Measurements from ENCODE around the gene ADGRF4. TPM values are rescaled to one million over a fixed set of nuclear protein-coding genes. Genes with fewer than 3 reads are reported as not detected.

ADGRF4 gene
- total and polyA plus RNA-seq, 4 donors = 0.10 to 0.48 (median 0.22) TPM

GRCh38 chr6:47653706-47654105 is 44.7 kb upstream of the ADGRF4 start:
- H3K4me1 ChIP-seq (ENCODE audit: control insufficient read depth in 5 of 5, insufficient read depth in 5 of 5, low read length in 5 of 5) = peaks cover 0 to 7% (median 0%) of the 10 kb centered on the region in 5 donors
- no peak for ATAC-seq (ENCODE audit: insufficient read depth, low FRiP score)
- WGBS, 2 donors = 89 to 90% methylated on average over 5 of the region's 5 CpGs

GRCh38 chr6:47654255-47654654 is 44.1 kb upstream of the ADGRF4 start:
- ATAC-seq (ENCODE audit: insufficient read depth, low FRiP score) (no peak), DNase-seq (no peak)
- H3K27ac ChIP-seq (ENCODE audit: low read depth in 1 of 2, low read length in 1 of 2) = no peak overlapping the region
- H3K27me3 ChIP-seq (ENCODE audit: control insufficient read depth in 3 of 3, insufficient read depth in 3 of 3, low read length in 2 of 3) = no peaks in the 10 kb centered on the region
- no peaks in the 10 kb centered on the region for H3K36me3 ChIP-seq (ENCODE audit: control insufficient read depth in 4 of 4, insufficient read depth in 4 of 4, low read length in 4 of 4)
- H3K9me3 ChIP-seq (ENCODE audit: control insufficient read depth in 4 of 4, insufficient read depth in 3 of 4, low read length in 3 of 4) = no peaks in the 10 kb centered on the region
- no peak overlapping the region for H3K9ac ChIP-seq (ENCODE audit: insufficient read depth in 1 of 2, low read length in 2 of 2)
- peaks cover 0 to 7% (median 0%) of the 10 kb centered on the region in 5 donors for H3K4me1 ChIP-seq (ENCODE audit: control insufficient read depth in 5 of 5, insufficient read depth in 5 of 5, low read length in 5 of 5)
- no peak for TF ChIP-seq CTCF (IDR thresholded peaks at IDR 0.05; ENCODE audit: control extremely low read depth, extremely low read depth)
- 71 to 83% methylated on average over 4 of the region's 4 CpGs for WGBS, 2 donors
- H3K4me3 ChIP-seq = no peak overlapping the region

More at GRCh38 chr6:47653706-47654105, 44.7 kb upstream of the ADGRF4 start:
- Histone ChIP-seq H3K27me3 (ENCODE audit: control insufficient read depth in 3 of 3, insufficient read depth in 3 of 3, low read length in 2 of 3) (no peaks in the 10 kb centered on the region), H3K36me3 (ENCODE audit: control insufficient read depth in 4 of 4, insufficient read depth in 4 of 4, low read length in 4 of 4) (no peaks in the 10 kb centered on the region), H3K9ac (ENCODE audit: insufficient read depth in 1 of 2, low read length in 2 of 2) (no peak overlapping the region), H3K4me3 (no peak overlapping the region), H3K27ac (ENCODE audit: low read depth in 1 of 2, low read length in 1 of 2) (no peak overlapping the region), H3K9me3 (ENCODE audit: control insufficient read depth in 4 of 4, insufficient read depth in 3 of 4, low read length in 3 of 4) (no peaks in the 10 kb centered on the region)
- no peak for DNase-seq
- TF ChIP-seq CTCF (IDR thresholded peaks at IDR 0.05; ENCODE audit: control extremely low read depth, extremely low read depth) = no peak

- Histone ChIP-seq H3K9me3 (ENCODE audit: control insufficient read depth in 4 of 4, insufficient read depth in 3 of 4, low read length in 3 of 4) (no peaks in the 10 kb centered on the region), H3K27ac (ENCODE audit: low read depth in 1 of 2, low read length in 1 of 2) (no peak overlapping the region), H3K4me3 (no peak overlapping the region), H3K36me3 (ENCODE audit: control insufficient read depth in 4 of 4, insufficient read depth in 4 of 4, low read length in 4 of 4) (no peaks in the 10 kb centered on the region), H3K27me3 (ENCODE audit: control insufficient read depth in 3 of 3, insufficient read depth in 3 of 3, low read length in 2 of 3) (no peaks in the 10 kb centered on the region), H3K9ac (ENCODE audit: insufficient read depth in 1 of 2, low read length in 2 of 2) (no peak overlapping the region), H3K4me1 (ENCODE audit: control insufficient read depth in 5 of 5, insufficient read depth in 5 of 5, low read length in 5 of 5) (peaks cover 0 to 6% (median 0%) of the 10 kb centered on the region in 5 donors)
- TF ChIP-seq CTCF (IDR thresholded peaks at IDR 0.05; ENCODE audit: control extremely low read depth, extremely low read depth) = no peak
- no peak for ATAC-seq (ENCODE audit: insufficient read depth, low FRiP score)
- no peak for DNase-seq
- 67 to 72% methylated on average over 7 of the region's 7 CpGs for WGBS, 2 donors
Measured at GRCh38 chr6:47655719-47656595, 42.4 kb upstream of the ADGRF4 start.

Measured in lung (tissue), 12 donors.